A673 (cell line): ENCODE measurements around the gene USP35. TPM values are rescaled to one million over a fixed set of nuclear protein-coding genes. Genes with fewer than 3 reads are reported as not detected.

ENCODE experiments used
- BruUV-seq: library from RNA; stranded (reverse); fragments of 400-500 nt; replicated peaks from 2 replicates; lab custom pipeline; 2021; lab: Mats Ljungman, UMichigan
- CTCF ChIA-PET: fragments of 300-600 bp; sonication (Branson Sonifier 250); formaldehyde crosslinking; loops from one replicate; lab custom pipeline; 2022; ENCODE audit warnings: antibody characterized with exemption; lab: Charles Lee
- POLR2A ChIA-PET: fragments of 300-600 bp; sonication (Branson Sonifier 250); formaldehyde crosslinking; loops from one replicate; lab custom pipeline; 2022; ENCODE audit warnings: antibody characterized with exemption; ENCODE audit not compliant: low non-redundant PET; lab: Charles Lee
- DNase-seq: peaks from one replicate; pipeline ENCODE4 v3.0.0-alpha.2; 2015; ENCODE audit warnings: low spot score
- H3K27ac ChIP-seq: fragments of 200-600 bp; sonication (generic); 2 replicates; pipeline ENCODE4 v1.5.1; 2016; ENCODE audit warnings: mixed run types, low read depth, mild to moderate bottlenecking, mixed read lengths, antibody characterized with exemption, low read length; ENCODE audit not compliant: poor library complexity, severe bottlenecking
- H3K27me3 ChIP-seq: fragments of 200-600 bp; sonication (generic); replicated peaks from 2 replicates; pipeline ENCODE4 v1.6.1; 2017; ENCODE audit warnings: mixed run types, low read depth, mild to moderate bottlenecking, mixed read lengths, antibody characterized with exemption, low read length; ENCODE audit not compliant: insufficient read depth, poor library complexity
- H3K36me3 ChIP-seq: fragments of 200-600 bp; sonication (generic); 2 replicates; pipeline ENCODE4 v1.6.1; 2016; ENCODE audit warnings: mixed run types, mild to moderate bottlenecking, mixed read lengths, antibody characterized with exemption, low read length; ENCODE audit not compliant: insufficient read depth, poor library complexity, severe bottlenecking
- H3K4me1 ChIP-seq: fragments of 200-600 bp; sonication (generic); 2 replicates; pipeline ENCODE4 v1.6.1; 2017; ENCODE audit warnings: mixed run types, mild to moderate bottlenecking, mixed read lengths, antibody characterized with exemption, low read length; ENCODE audit not compliant: insufficient read depth, poor library complexity, severe bottlenecking
- H3K4me3 ChIP-seq: fragments of 200-600 bp; sonication (generic); 2 replicates; pipeline ENCODE4 v1.5.1; 2016; ENCODE audit warnings: low read depth, mixed run types, mild to moderate bottlenecking, mixed read lengths, low read length; ENCODE audit not compliant: poor library complexity, severe bottlenecking
- H3K9me3 ChIP-seq: fragments of 200-600 bp; sonication (generic); 2 replicates; pipeline ENCODE4 v1.6.1; 2016; ENCODE audit warnings: mixed run types, low read depth, mild to moderate bottlenecking, mixed read lengths, antibody characterized with exemption, low read length; ENCODE audit not compliant: poor library complexity, severe bottlenecking
- CTCF ChIP-seq: fragments of 300-800, 200-600 bp; sonication (generic); conservative IDR thresholded peaks from 2 replicates; pipeline ENCODE4 v1.5.1; 2017; ENCODE audit warnings: low read depth, mild to moderate bottlenecking, antibody characterized with exemption, low read length, moderate library complexity, mixed read lengths
- EZH2 ChIP-seq: fragments of 200-600 bp; sonication (generic); IDR thresholded peaks from 2 replicates; pipeline ENCODE4 v1.6.1; 2017; ENCODE audit warnings: borderline replicate concordance, low read depth, mild to moderate bottlenecking, mixed read lengths, antibody characterized with exemption, low read length; ENCODE audit not compliant: poor library complexity, severe bottlenecking
- intact Hi-C: fragments of 100-400 bp; cut with micrococcal nuclease; formaldehyde crosslinking; loops from one replicate; pipeline ENCODE4 v1.10.0; 2022; ENCODE audit not compliant: unreplicated experiment
- total RNA-seq: library from RNA; stranded (reverse); gene quantifications from 2 replicates; pipeline ENCODE4 v1.2.3, GENCODE V29; 2021

USP35 gene
- total RNA-seq, 1 experiment from 2014 or later: 4.8 TPM

- ChIA-PET POLR2A (no interaction called here), CTCF (no interaction called here)
- TF ChIP-seq EZH2: no peak
- TF ChIP-seq CTCF: no peak
- no peaks in the 10 kb centered on the region for H3K27me3 ChIP-seq
- no peak overlapping the region for H3K4me3 ChIP-seq
- intact Hi-C loops: no loop called here
- H3K9me3 ChIP-seq: no peaks in the 10 kb centered on the region
- H3K36me3 ChIP-seq: no peaks in the 10 kb centered on the region
- no peak overlapping the region for H3K27ac ChIP-seq
- H3K4me1 ChIP-seq: no peaks in the 10 kb centered on the region
- BruUV-seq: no TSS peak
- DNase-seq: no peak
Observed at GRCh38 chr11:78163828-78164227, 24.9 kb upstream of the USP35 start.

GRCh38 chr11:78164471-78164870 lies 24.2 kb upstream of the USP35 start:
- no peak overlapping the region for H3K27ac ChIP-seq
- H3K36me3 ChIP-seq: no peaks in the 10 kb centered on the region
- H3K4me3 ChIP-seq: no peak overlapping the region
- POLR2A ChIA-PET: interaction anchor here (0.6 kb wide), 1 partner anchor 96 kb away, joined by 3 read pairs; no protein-coding TSS in a partner anchor
- BruUV-seq: no TSS peak
- H3K27me3 ChIP-seq: no peaks in the 10 kb centered on the region
- H3K4me1 ChIP-seq: no peaks in the 10 kb centered on the region
- intact Hi-C loops: no loop called here
- TF ChIP-seq EZH2: no peak
- no peak for TF ChIP-seq CTCF
- CTCF ChIA-PET: no interaction called here
- DNase-seq: no peak
- H3K9me3 ChIP-seq: no peaks in the 10 kb centered on the region

- CTCF ChIA-PET: no interaction called here
- no peak overlapping the region for H3K27ac ChIP-seq
- intact Hi-C loops: no loop called here
- no peaks in the 10 kb centered on the region for H3K4me1 ChIP-seq
- POLR2A ChIA-PET: interaction anchor here (0.7 kb wide), 1 partner anchor 808 kb away, joined by 3 read pairs; no protein-coding TSS in a partner anchor
- TF ChIP-seq EZH2: no peak
- TF ChIP-seq CTCF: no peak
- H3K9me3 ChIP-seq: no peaks in the 10 kb centered on the region
- no peak overlapping the region for H3K4me3 ChIP-seq
- H3K36me3 ChIP-seq: no peaks in the 10 kb centered on the region
- no peak for DNase-seq
- H3K27me3 ChIP-seq: no peaks in the 10 kb centered on the region
- no TSS peak for BruUV-seq
Observed at GRCh38 chr11:78166855-78167469, 21.8 kb upstream of the USP35 start.
